OCI-LY3 (cell line): ENCODE data around the gene CDH20.

Experiments used
- CTCF ChIP-seq: fragments of 200-600, 300-600 bp; sonication (generic); IDR thresholded peaks from 2 replicates; pipeline ENCODE4 v1.5.1; 2014; ENCODE audit warnings: antibody characterized with exemption, low read length, low read depth
- EZH2phosphoT487 ChIP-seq: fragments of 200-600 bp; shearing (Covaris generic); IDR thresholded peaks from 2 replicates; pipeline ENCODE4 v1.6.1; 2018; ENCODE audit warnings: antibody characterized with exemption, mixed run types, low read depth

GRCh38 chr18:61348230-61348629 is 15.0 kb downstream of the CDH20 start:
- TF ChIP-seq CTCF (no peak), EZH2phosphoT487 (no peak)
